CD4-positive, alpha-beta memory T cell (primary cell): ENCODE results near the gene MRPS26. TPM values are rescaled to one million over a fixed set of nuclear protein-coding genes. Genes with fewer than 3 reads are reported as not detected.
"Not testable (repeated sequence)": the region's sequence is repeated elsewhere in the genome, so short reads cannot be mapped to it uniquely, and the experiment has no call there.

Source experiments
- CTCF ChIA-PET: fragments of 350-600 bp; sonication (Branson Sonifier 250); formaldehyde crosslinking; loops from one replicate; lab custom pipeline; 2021; ENCODE audit warnings: inconsistent platforms; ENCODE audit not compliant: partially characterized antibody; lab: Charles Lee
- POLR2A ChIA-PET: fragments of 350-600 bp; sonication (Branson Sonifier 250); formaldehyde crosslinking; loops from one replicate; lab custom pipeline; 2021; ENCODE audit not compliant: partially characterized antibody; lab: Charles Lee
- DNase-seq, 5 donors: peaks; one replicate each; pipeline versions ENCODE4 v3.0.0 to v3.0.0-alpha.2; 2020 to 2022; ENCODE audit warnings: mixed read lengths in 1 of 5
- H3K27ac ChIP-seq: one replicate; pipeline ENCODE4 v1.7.0; 2013; ENCODE audit warnings: low read depth, low read length
- H3K27me3 ChIP-seq: 2 replicates; pipeline ENCODE4 v1.7.0; 2013; ENCODE audit warnings: mild to moderate bottlenecking, low read length, moderate library complexity; ENCODE audit not compliant: insufficient read depth
- H3K36me3 ChIP-seq: 2 replicates; pipeline ENCODE4 v1.7.0; 2013; ENCODE audit warnings: mild to moderate bottlenecking, low read length, moderate library complexity; ENCODE audit not compliant: insufficient read depth
- H3K4me1 ChIP-seq: 2 replicates; pipeline ENCODE4 v1.7.0; 2013; ENCODE audit warnings: mild to moderate bottlenecking, low read length, moderate library complexity; ENCODE audit not compliant: insufficient read depth
- H3K4me3 ChIP-seq, 2 donors: one replicate each; pipeline ENCODE4 v1.7.0; 2013; ENCODE audit warnings: low read length in 2 of 2, mild to moderate bottlenecking in 1 of 2
- H3K9me3 ChIP-seq, 2 donors: one replicate each; pipeline ENCODE4 v1.7.0; 2013; ENCODE audit warnings: low read length in 2 of 2, control low read depth in 1 of 2; ENCODE audit not compliant: control insufficient read depth in 1 of 2
- H3K27ac Mint-ChIP-seq, 7 donors: one replicate each; pipeline ENCODE4 v1.8.0; 2020 to 2021; ENCODE audit warnings: mixed read lengths in 7 of 7, mild to moderate bottlenecking in 6 of 7, inconsistent platforms in 3 of 7, moderate library complexity in 3 of 7
- H3K27me3 Mint-ChIP-seq, 2 donors: one replicate each; pipeline ENCODE4 v1.8.0; 2020 to 2021; ENCODE audit warnings: mixed read lengths in 2 of 2
- H3K36me3 Mint-ChIP-seq, 2 donors: one replicate each; pipeline ENCODE4 v1.8.0; 2020 to 2021; ENCODE audit warnings: mixed read lengths in 2 of 2, inconsistent platforms in 1 of 2, mild to moderate bottlenecking in 1 of 2
- H3K4me1 Mint-ChIP-seq, 4 donors: one replicate each; pipeline ENCODE4 v1.8.0; 2020 to 2021; ENCODE audit warnings: mixed read lengths in 4 of 4, mild to moderate bottlenecking in 1 of 4
- H3K4me3 Mint-ChIP-seq, 8 donors: one replicate each; pipeline ENCODE4 v1.8.0; 2020 to 2021; ENCODE audit warnings: mixed read lengths in 8 of 8, mild to moderate bottlenecking in 7 of 8, moderate library complexity in 6 of 8, inconsistent platforms in 3 of 8
- H3K9me3 Mint-ChIP-seq, 8 donors: one replicate each; pipeline ENCODE4 v1.8.0; 2020 to 2021; ENCODE audit warnings: mixed read lengths in 8 of 8, mild to moderate bottlenecking in 5 of 8, inconsistent platforms in 3 of 8, moderate library complexity in 1 of 8
- intact Hi-C: fragments of 100-400 bp; cut with micrococcal nuclease; formaldehyde crosslinking; loops from one replicate; pipeline ENCODE4 v1.15.1; 2023
- polyA plus RNA-seq, 2 donors: library from polyadenylated mRNA; unstranded; fragments of 300-500 nt; fragmentation: Illumina TruSeq; gene quantifications; one replicate each; pipeline ENCODE4 v1.2.3, GENCODE V29; 2021
- total RNA-seq, 2 experiments: library from RNA; stranded (reverse); gene quantifications; one replicate each; pipeline ENCODE4 v1.2.3, GENCODE V29; 2021

The MRPS26 gene
- total and polyA plus RNA-seq, 4 experiments from 2014 or later: 31.6 to 66.4 (median 48.1) TPM

GRCh38 chr20:3073251-3073643 lies 27.4 kb downstream of the MRPS26 start:
- H3K4me1 Mint-ChIP-seq: peaks cover 17 to 35% (median 21%) of the 10 kb centered on the region in 4 donors

GRCh38 chr20:3074812-3075211 lies 29.0 kb downstream of the MRPS26 start:
- Mint-ChIP-seq H3K27ac (peak overlapping the region in 2 of 7 donors; percentile 23 to 68), H3K9me3 (no peaks in the 10 kb centered on the region), H3K36me3 (no peaks in the 10 kb centered on the region), H3K27me3 (no peaks in the 10 kb centered on the region), H3K4me1 (peaks cover 16 to 35% (median 19%) of the 10 kb centered on the region in 4 donors), H3K4me3 (no peak overlapping the region)
- Histone ChIP-seq H3K27me3 (no peaks in the 10 kb centered on the region), H3K27ac (no peak overlapping the region), H3K36me3 (no peaks in the 10 kb centered on the region), H3K4me3 (no peak overlapping the region), H3K4me1 (peaks cover 28% of the 10 kb centered on the region), H3K9me3 (no peaks in the 10 kb centered on the region)
- ChIA-PET POLR2A (interaction anchor here (1.1 to 3.5 kb wide), 2 partner anchors 18 to 28 kb away, joined by 4 to 22 read pairs; no protein-coding TSS in a partner anchor), CTCF (interaction anchor here (1.0 kb wide), 1 partner anchor 39 kb away, joined by 3 read pairs; no protein-coding TSS in a partner anchor)
- no peak for DNase-seq
- intact Hi-C loops: no loop called here

More at GRCh38 chr20:3073251-3073643, 27.4 kb downstream of the MRPS26 start:
- ChIA-PET POLR2A (interaction anchor here (0.6 to 3.5 kb wide), 4 partner anchors 13 to 63 kb away, joined by 3 to 22 read pairs (median 3); partner anchors contain the start of gene MRPS26), CTCF (interaction anchor here (0.6 to 2.2 kb wide), 3 partner anchors 16 to 42 kb away, joined by 3 to 8 read pairs (median 5); no protein-coding TSS in a partner anchor)
- not testable (repeated sequence) for H3K36me3 Mint-ChIP-seq, H3K36me3 ChIP-seq, DNase-seq, H3K27me3 ChIP-seq, H3K9me3 Mint-ChIP-seq, H3K27me3 Mint-ChIP-seq, H3K4me3 ChIP-seq, H3K9me3 ChIP-seq, H3K27ac ChIP-seq
- Mint-ChIP-seq H3K4me3 (peak overlapping the region in 6 of 8 donors; percentile 25 to 70 (median 46)), H3K27ac (peak overlapping the region in 3 of 7 donors; percentile 29 to 94 (median 52))
- intact Hi-C loops: loop anchor here (2.0 kb wide), 1 partner anchor 20 kb away; no protein-coding TSS in a partner anchor
- peaks cover 28% of the 10 kb centered on the region for H3K4me1 ChIP-seq

- H3K36me3 Mint-ChIP-seq, H3K9me3 Mint-ChIP-seq, H3K36me3 ChIP-seq, H3K27ac ChIP-seq, H3K9me3 ChIP-seq, H3K27me3 ChIP-seq, H3K27me3 Mint-ChIP-seq, CTCF ChIA-PET, intact Hi-C loops, H3K4me3 Mint-ChIP-seq, DNase-seq, H3K4me3 ChIP-seq: not testable (repeated sequence)
- Mint-ChIP-seq H3K4me1 (peaks cover 16 to 35% (median 19%) of the 10 kb centered on the region in 4 donors), H3K27ac (peak overlapping the region in 1 of 7 donors; percentile 75)
- POLR2A ChIA-PET: interaction anchor here (1.1 kb wide), 2 partner anchors 15 to 29 kb away, joined by 3 to 4 read pairs; no protein-coding TSS in a partner anchor
- peaks cover 28% of the 10 kb centered on the region for H3K4me1 ChIP-seq
Measured at GRCh38 chr20:3075315-3075714, 29.5 kb downstream of the MRPS26 start.

GRCh38 chr20:3077618-3078134 lies 31.8 kb downstream of the MRPS26 start:
- DNase-seq: peak in 2 of 5 donors; percentile 16 to 24
- H3K27ac Mint-ChIP-seq: peak overlapping the region in 2 of 7 donors; percentile 53 to 57
- POLR2A ChIA-PET: interaction anchor here (1.0 to 2.6 kb wide), 3 partner anchors 15 to 24 kb away, joined by 6 to 7 read pairs (median 7); no protein-coding TSS in a partner anchor

GRCh38 chr20:3080939-3081388 lies 35.1 kb downstream of the MRPS26 start:
- peak overlapping the region in 1 of 8 donors; percentile 44 for H3K4me3 Mint-ChIP-seq
- peaks cover 20 to 34% of the 10 kb centered on the region in 2 donors for H3K27me3 Mint-ChIP-seq

More at GRCh38 chr20:3077618-3078134, 31.8 kb downstream of the MRPS26 start:
- intact Hi-C loops: no loop called here
- CTCF ChIA-PET: interaction anchor here (0.8 to 1.6 kb wide), 7 partner anchors 9 to 199 kb away, joined by 3 to 16 read pairs (median 3); no protein-coding TSS in a partner anchor
- peaks cover 9% of the 10 kb centered on the region for H3K27me3 ChIP-seq
- Mint-ChIP-seq H3K4me3 (peak overlapping the region in 3 of 8 donors; percentile 32 to 69 (median 37)), H3K27me3 (peaks cover 13 to 19% of the 10 kb centered on the region in 2 donors), H3K4me1 (peaks cover 5 to 25% (median 6%) of the 10 kb centered on the region in 4 donors), H3K9me3 (no peaks in the 10 kb centered on the region), H3K36me3 (no peaks in the 10 kb centered on the region)
- no peaks in the 10 kb centered on the region for H3K36me3 ChIP-seq
- H3K27ac ChIP-seq: no peak overlapping the region
- H3K4me1 ChIP-seq: peaks cover 13% of the 10 kb centered on the region
- H3K9me3 ChIP-seq: no peaks in the 10 kb centered on the region
- no peak overlapping the region for H3K4me3 ChIP-seq

GRCh38 chr20:3081641-3082040 lies 35.8 kb downstream of the MRPS26 start:
- Mint-ChIP-seq H3K4me1 (peaks cover 4 to 16% (median 5%) of the 10 kb centered on the region in 4 donors), H3K27ac (no peak overlapping the region), H3K9me3 (no peaks in the 10 kb centered on the region), H3K4me3 (peak overlapping the region in 7 of 8 donors; percentile 7 to 79 (median 20)), H3K36me3 (no peaks in the 10 kb centered on the region), H3K27me3 (peaks cover 20 to 34% of the 10 kb centered on the region in 2 donors)
- no peak overlapping the region for H3K27ac ChIP-seq
- H3K36me3 ChIP-seq: no peaks in the 10 kb centered on the region
- H3K9me3 ChIP-seq: no peaks in the 10 kb centered on the region
- intact Hi-C loops: no loop called here
- ChIA-PET POLR2A (no interaction called here), CTCF (no interaction called here)
- H3K4me1 ChIP-seq: peaks cover 16% of the 10 kb centered on the region
- peaks cover 16% of the 10 kb centered on the region for H3K27me3 ChIP-seq
- DNase-seq: no peak
- no peak overlapping the region for H3K4me3 ChIP-seq

More at GRCh38 chr20:3080939-3081388, 35.1 kb downstream of the MRPS26 start:
- Mint-ChIP-seq H3K36me3 (no peaks in the 10 kb centered on the region), H3K9me3 (no peaks in the 10 kb centered on the region), H3K27ac (peak overlapping the region in 1 of 7 donors; percentile 12), H3K4me1 (peaks cover 4 to 18% (median 5%) of the 10 kb centered on the region in 4 donors)
- intact Hi-C loops: no loop called here
- Histone ChIP-seq H3K4me3 (no peak overlapping the region), H3K27me3 (peaks cover 16% of the 10 kb centered on the region), H3K4me1 (peaks cover 16% of the 10 kb centered on the region), H3K27ac (no peak overlapping the region), H3K36me3 (no peaks in the 10 kb centered on the region), H3K9me3 (no peaks in the 10 kb centered on the region)
- POLR2A ChIA-PET: no interaction called here
- CTCF ChIA-PET: no interaction called here
- no peak for DNase-seq
